Activated CD4-positive, alpha-beta memory T cell treated with anti-CD3 and anti-CD28 coated beads, Interleukin-2, amount 10 ng/mL, durations not matched to agents 7 days and 5 days (primary cell): ENCODE data around the gene CROCC2. TPM values are rescaled to one million over a fixed set of nuclear protein-coding genes. Genes with fewer than 3 reads are reported as not detected.

ENCODE experiments used
- CTCF ChIA-PET: fragments of 350-600 bp; sonication (Branson Sonifier 250); formaldehyde crosslinking; loops from one replicate; lab custom pipeline; 2021; ENCODE audit warnings: antibody characterized with exemption, inconsistent platforms; lab: Charles Lee
- POLR2A ChIA-PET: fragments of 350-600 bp; sonication (Branson Sonifier 250); formaldehyde crosslinking; loops from one replicate; lab custom pipeline; 2021; ENCODE audit warnings: antibody characterized with exemption; lab: Charles Lee
- DNase-seq: peaks from one replicate; pipeline ENCODE4 v3.0.0-alpha.2; 2020
- H3K27ac Mint-ChIP-seq: one replicate; pipeline ENCODE4 v1.8.0; 2021; ENCODE audit warnings: mild to moderate bottlenecking, mixed read lengths
- H3K27me3 Mint-ChIP-seq: one replicate; pipeline ENCODE4 v1.8.0; 2021; ENCODE audit warnings: mixed read lengths
- H3K36me3 Mint-ChIP-seq: one replicate; pipeline ENCODE4 v1.8.0; 2021; ENCODE audit warnings: low read depth, mixed read lengths
- H3K4me1 Mint-ChIP-seq: one replicate; pipeline ENCODE4 v1.8.0; 2021; ENCODE audit warnings: mixed read lengths
- H3K4me3 Mint-ChIP-seq: one replicate; pipeline ENCODE4 v1.8.0; 2021; ENCODE audit warnings: mild to moderate bottlenecking, mixed read lengths
- H3K9me3 Mint-ChIP-seq: one replicate; pipeline ENCODE4 v1.8.0; 2021; ENCODE audit warnings: mixed read lengths
- total RNA-seq, 2 experiments: library from RNA; stranded (reverse); gene quantifications; one replicate each; pipeline ENCODE4 v1.2.3, GENCODE V29; 2021

Gene CROCC2
- total RNA-seq, 2 experiments from 2014 or later = not detected

DNA sequence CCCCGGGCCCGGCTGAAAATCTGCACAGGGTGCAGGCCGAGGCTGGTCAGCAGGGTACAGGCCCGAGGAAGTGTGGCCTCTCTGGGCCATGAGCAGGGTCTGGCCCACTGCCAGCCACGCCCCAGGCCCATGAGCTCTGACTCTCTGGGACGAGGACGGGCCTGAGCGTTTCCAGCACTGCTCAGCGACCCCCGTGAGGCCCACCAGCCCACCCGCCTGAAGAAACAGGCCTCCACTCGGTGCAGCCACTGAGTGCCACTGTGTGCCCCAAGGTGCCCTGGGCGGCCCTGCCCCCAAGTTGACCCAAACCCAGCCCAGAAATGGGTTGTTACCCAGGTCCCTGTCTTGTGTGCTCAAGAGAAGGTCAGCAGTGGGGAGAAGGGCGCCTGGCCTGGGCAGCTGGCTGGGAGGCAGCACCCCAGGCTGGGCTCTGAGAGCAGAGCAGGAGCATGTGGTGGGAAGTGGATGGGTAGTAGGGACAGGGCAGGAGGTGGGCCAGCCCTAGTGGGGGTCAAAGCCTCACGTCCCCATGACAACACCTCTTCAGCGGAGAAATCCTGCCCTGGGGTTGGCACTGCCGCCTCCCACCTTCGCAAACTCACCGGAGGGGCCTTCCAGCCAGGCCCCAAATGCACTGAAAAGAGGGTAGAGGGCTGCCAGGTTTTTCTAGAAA, 90.2 kb downstream of the CROCC2 start:
- Mint-ChIP-seq H3K36me3 (no peaks in the 10 kb centered on the region), H3K9me3 (no peaks in the 10 kb centered on the region), H3K4me3 (no peak overlapping the region), H3K27ac (no peak overlapping the region), H3K27me3 (peaks cover 26% of the 10 kb centered on the region), H3K4me1 (peaks cover 6% of the 10 kb centered on the region)
- DNase-seq = no peak
- CTCF ChIA-PET = no interaction called here
- POLR2A ChIA-PET = no interaction called here

DNA sequence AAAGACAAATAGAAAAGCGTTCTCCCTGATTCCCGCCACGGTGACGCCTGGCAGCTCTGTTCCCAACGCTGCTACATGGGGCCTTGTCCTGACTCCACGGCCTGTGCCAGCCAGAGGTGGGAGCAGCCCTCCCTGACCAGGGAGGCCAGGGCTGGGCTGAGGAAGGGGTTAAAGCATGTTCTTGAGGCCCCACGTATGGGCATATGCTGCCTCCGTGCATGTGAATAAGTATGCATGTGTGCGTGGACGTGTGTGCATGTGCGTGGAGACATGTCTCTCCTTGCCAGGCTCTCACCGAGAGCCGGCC, 90.7 kb downstream of the CROCC2 start:
- no peak for DNase-seq
- Mint-ChIP-seq H3K27me3 (peaks cover 26% of the 10 kb centered on the region), H3K4me3 (no peak overlapping the region), H3K4me1 (peaks cover 6% of the 10 kb centered on the region), H3K27ac (no peak overlapping the region), H3K36me3 (no peaks in the 10 kb centered on the region), H3K9me3 (no peaks in the 10 kb centered on the region)
- CTCF ChIA-PET = no interaction called here
- POLR2A ChIA-PET = no interaction called here

GRCh38 chr2:240997141-240997855, 91.2 kb downstream of the CROCC2 start:
- CTCF ChIA-PET = no interaction called here
- H3K4me3 Mint-ChIP-seq = no peak overlapping the region
- DNase-seq = peak; percentile 2

DNA sequence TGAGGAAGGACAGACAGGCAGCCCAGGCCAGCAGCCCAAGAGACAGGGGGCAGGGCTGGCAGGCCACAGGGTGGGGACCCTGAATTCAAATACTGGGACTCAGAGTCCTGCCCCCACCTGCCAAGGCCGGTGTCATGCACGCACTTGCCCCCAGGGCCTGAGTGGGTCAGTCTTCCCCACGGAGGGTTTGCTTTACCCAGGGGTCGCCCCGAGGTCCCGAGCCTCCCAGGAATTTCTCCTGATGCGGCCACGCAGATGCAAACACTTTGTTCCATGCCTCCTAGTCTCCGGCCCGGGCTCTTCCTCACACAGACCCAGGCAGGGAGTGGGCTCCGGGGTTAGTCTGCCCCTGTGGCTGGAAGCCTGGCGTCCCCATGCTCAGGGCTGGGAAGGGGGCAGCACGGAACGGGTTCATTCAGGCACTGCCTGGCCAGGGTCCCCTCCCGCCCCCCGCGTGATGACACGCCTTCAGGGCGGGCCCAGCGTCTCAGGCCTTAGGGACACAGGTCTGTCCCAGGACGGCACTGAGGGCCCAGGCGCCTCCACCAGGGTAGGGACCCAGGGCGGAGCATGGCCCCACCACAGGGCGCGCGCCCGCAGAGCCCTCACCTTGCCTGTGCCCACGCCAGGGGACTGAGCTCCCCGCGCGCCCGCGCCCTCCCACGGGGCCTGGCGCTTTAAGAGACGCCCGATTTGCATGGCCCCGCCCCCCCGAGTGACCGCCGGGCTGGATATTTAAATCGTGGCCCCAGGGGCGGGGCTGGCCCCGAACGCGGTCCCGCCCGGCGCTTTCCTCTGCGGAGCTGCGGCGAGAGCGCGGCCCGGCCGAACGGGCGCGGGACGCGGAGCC, 91.9 kb downstream of the CROCC2 start, which contains the start of gene SNED1:
TSS of gene SNED1 (plus strand) at position 763 of the 850 bp plus-strand sequence. CDS start 220 bp downstream, outside the sequence.
- POLR2A ChIA-PET = no interaction called here
- Mint-ChIP-seq H3K36me3 (no peaks in the 10 kb centered on the region), H3K27ac (no peak within 1 kb of the TSS), H3K4me3 (no peak within 1 kb of the TSS), H3K9me3 (no peaks in the 10 kb centered on the region), H3K27me3 (peaks cover 26% of the 10 kb centered on the region), H3K4me1 (peaks cover 5% of the 10 kb centered on the region)
- CTCF ChIA-PET = no interaction called here
- DNase-seq = peak; percentile 68

More at GRCh38 chr2:240997141-240997855, 91.2 kb downstream of the CROCC2 start:
- Mint-ChIP-seq H3K36me3 (no peaks in the 10 kb centered on the region), H3K9me3 (no peaks in the 10 kb centered on the region), H3K27ac (no peak overlapping the region), H3K27me3 (peaks cover 26% of the 10 kb centered on the region), H3K4me1 (peaks cover 6% of the 10 kb centered on the region)
- POLR2A ChIA-PET = no interaction called here

- Mint-ChIP-seq H3K27ac (no peak overlapping the region), H3K27me3 (peaks cover 26% of the 10 kb centered on the region), H3K9me3 (peaks cover 4% of the 10 kb centered on the region), H3K4me3 (no peak overlapping the region), H3K36me3 (no peaks in the 10 kb centered on the region), H3K4me1 (peaks cover 5% of the 10 kb centered on the region)
- DNase-seq = no peak
- CTCF ChIA-PET = no interaction called here
- POLR2A ChIA-PET = no interaction called here
These were observed 92.5 kb downstream of the CROCC2 start for GRCh38 chr2:240998706-240998994.

DNA sequence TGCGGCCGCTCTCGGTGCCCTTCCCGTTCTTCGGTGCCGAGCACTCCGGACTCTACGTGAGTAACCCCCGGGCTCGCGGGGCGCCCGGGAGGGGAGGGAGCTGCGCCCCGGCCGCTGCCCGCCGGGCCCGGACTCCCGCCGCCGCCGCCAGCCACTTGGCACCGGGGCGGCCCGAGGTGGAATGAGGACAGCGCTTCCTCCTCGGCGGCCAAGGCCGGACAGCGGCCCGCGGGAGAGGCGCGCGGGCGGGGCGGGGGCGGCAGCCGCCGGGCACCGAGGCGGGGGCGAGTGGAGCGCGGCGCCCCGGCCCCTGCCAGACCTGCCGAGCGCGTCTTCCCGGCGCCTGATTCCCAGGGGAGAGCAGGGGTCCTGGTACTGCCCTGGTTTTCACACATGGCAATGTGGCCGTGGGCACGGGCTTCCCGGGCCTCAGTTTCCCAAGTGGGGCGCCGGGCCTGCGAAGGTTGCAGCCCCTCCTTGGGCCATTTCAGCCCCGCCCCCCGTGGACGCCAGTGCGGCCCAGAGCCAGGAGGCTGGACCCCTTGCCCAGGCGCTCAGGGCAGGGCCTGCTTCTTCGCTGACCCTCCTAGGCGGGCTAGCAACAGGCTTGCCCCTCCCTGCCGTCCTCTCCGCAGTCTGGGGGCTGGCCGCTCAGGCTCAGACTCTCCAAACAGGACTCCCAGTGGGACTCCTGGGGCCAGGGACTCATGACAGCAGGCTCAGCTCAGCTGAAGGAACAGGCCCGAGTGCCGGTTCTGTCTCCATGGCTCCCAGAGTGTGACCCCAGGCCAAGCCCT, 93.1 kb downstream of the CROCC2 start:
- Mint-ChIP-seq H3K9me3 (peaks cover 8% of the 10 kb centered on the region), H3K36me3 (no peaks in the 10 kb centered on the region), H3K4me1 (peaks cover 7% of the 10 kb centered on the region), H3K4me3 (no peak overlapping the region), H3K27me3 (peaks cover 26% of the 10 kb centered on the region), H3K27ac (no peak overlapping the region)
- DNase-seq = peak; percentile 11
- CTCF ChIA-PET = no interaction called here
- POLR2A ChIA-PET = no interaction called here

DNA sequence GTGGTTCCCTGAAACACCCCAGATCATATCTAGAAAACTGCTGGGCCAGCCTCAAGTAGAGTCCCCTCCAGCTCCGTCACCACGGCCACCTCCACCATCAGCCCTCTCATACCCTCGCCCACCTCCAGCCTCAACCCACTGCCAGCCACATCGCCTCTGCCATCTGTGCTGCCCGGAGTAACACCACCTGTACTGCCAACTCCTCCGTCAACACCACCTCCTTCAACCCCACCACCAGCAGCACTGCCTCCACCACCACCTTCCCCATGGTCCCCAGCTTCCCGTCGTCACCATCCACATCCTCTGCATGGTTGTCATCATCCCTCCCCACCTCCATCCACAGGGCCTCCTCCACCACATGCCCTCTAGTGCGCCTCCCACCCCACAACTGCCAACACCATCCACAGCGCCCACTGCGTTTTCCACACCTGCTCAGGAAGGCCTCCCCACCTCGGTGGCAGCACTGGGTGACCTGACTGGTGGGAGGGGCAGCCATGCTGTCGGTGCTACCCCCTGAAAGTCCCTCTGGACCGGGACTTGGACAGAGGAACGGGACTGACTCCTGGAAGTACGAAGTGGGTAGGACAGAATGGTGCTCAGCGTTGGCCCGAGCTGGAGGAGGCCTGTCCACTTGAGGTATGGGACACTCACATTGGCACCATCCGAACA, 93.9 kb downstream of the CROCC2 start:
- no peak overlapping the region for H3K4me3 Mint-ChIP-seq
- H3K4me1 Mint-ChIP-seq = peaks cover 7% of the 10 kb centered on the region
- CTCF ChIA-PET = interaction anchor here (0.6 kb wide), 1 partner anchor 134 kb away, joined by 3 read pairs; no protein-coding TSS in a partner anchor
- no peaks in the 10 kb centered on the region for H3K36me3 Mint-ChIP-seq
- peaks cover 8% of the 10 kb centered on the region for H3K9me3 Mint-ChIP-seq
- peaks cover 26% of the 10 kb centered on the region for H3K27me3 Mint-ChIP-seq
- POLR2A ChIA-PET = no interaction called here
- DNase-seq = peak; percentile 13
- no peak overlapping the region for H3K27ac Mint-ChIP-seq

GRCh38 chr2:241000831-241001321, 94.7 kb downstream of the CROCC2 start:
- Mint-ChIP-seq H3K9me3 (peaks cover 15% of the 10 kb centered on the region), H3K27ac (no peak overlapping the region), H3K4me3 (no peak overlapping the region), H3K36me3 (peaks cover 4% of the 10 kb centered on the region), H3K4me1 (peaks cover 7% of the 10 kb centered on the region), H3K27me3 (peaks cover 33% of the 10 kb centered on the region)
- POLR2A ChIA-PET = no interaction called here
- peak; percentile 11 for DNase-seq
- CTCF ChIA-PET = no interaction called here

GRCh38 chr2:241001413-241002274, 95.5 kb downstream of the CROCC2 start:
- Mint-ChIP-seq H3K4me1 (peaks cover 12% of the 10 kb centered on the region), H3K4me3 (no peak overlapping the region), H3K27me3 (peaks cover 40% of the 10 kb centered on the region), H3K9me3 (peaks cover 17% of the 10 kb centered on the region), H3K27ac (no peak overlapping the region), H3K36me3 (peaks cover 4% of the 10 kb centered on the region)
- DNase-seq = peak; percentile 14
- POLR2A ChIA-PET = no interaction called here
- CTCF ChIA-PET = no interaction called here

GRCh38 chr2:241002275-241003046, 96.3 kb downstream of the CROCC2 start:
- POLR2A ChIA-PET = no interaction called here
- H3K27me3 Mint-ChIP-seq = peaks cover 38% of the 10 kb centered on the region
- H3K4me1 Mint-ChIP-seq = peaks cover 14% of the 10 kb centered on the region
- peak; percentile 8 for DNase-seq
- CTCF ChIA-PET = no interaction called here
- peaks cover 4% of the 10 kb centered on the region for H3K36me3 Mint-ChIP-seq
- H3K4me3 Mint-ChIP-seq = no peak overlapping the region
- no peak overlapping the region for H3K27ac Mint-ChIP-seq
- peaks cover 17% of the 10 kb centered on the region for H3K9me3 Mint-ChIP-seq

DNA sequence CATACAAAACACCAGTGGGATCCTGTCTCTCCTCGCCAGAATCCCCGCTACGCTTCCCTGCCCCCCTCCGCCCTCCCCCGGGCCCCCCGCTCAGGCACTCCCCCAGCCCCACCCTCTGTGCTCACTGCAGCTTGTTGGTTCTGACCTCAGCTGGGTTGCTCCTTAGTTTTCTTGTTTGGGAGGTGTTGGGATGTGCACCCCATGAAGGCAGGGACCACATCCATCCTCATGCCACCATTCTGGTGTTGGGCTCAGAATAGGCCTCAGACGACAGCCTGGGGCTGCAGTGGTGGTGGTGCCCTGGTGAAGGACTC, 96.9 kb downstream of the CROCC2 start:
- Mint-ChIP-seq H3K4me3 (no peak overlapping the region), H3K9me3 (peaks cover 17% of the 10 kb centered on the region), H3K27ac (no peak overlapping the region), H3K4me1 (peaks cover 14% of the 10 kb centered on the region), H3K36me3 (peaks cover 4% of the 10 kb centered on the region), H3K27me3 (peaks cover 37% of the 10 kb centered on the region)
- ChIA-PET CTCF (no interaction called here), POLR2A (no interaction called here)
- peak; percentile 6 for DNase-seq
